Hepatocyte (in vitro differentiated cells): ENCODE measurements around the gene FAM20B. TPM values are rescaled to one million over a fixed set of nuclear protein-coding genes. Genes with fewer than 3 reads are reported as not detected.

Source experiments
- DNase-seq: peaks from one replicate; pipeline ENCODE4 v3.0.0-alpha.2; 2016; ENCODE audit warnings: low spot score
- H2AFZ ChIP-seq: fragments of 200-600 bp; sonication (generic); 2 replicates; pipeline ENCODE4 v1.6.0; 2016; ENCODE audit warnings: antibody characterized with exemption, mild to moderate bottlenecking
- H3K27ac ChIP-seq: fragments of 200-600 bp; sonication (generic); 2 replicates; pipeline ENCODE4 v1.5.1; 2016; ENCODE audit warnings: mild to moderate bottlenecking
- H3K27me3 ChIP-seq: fragments of 200-600 bp; sonication (generic); 2 replicates; pipeline ENCODE4 v1.6.1; 2016
- H3K36me3 ChIP-seq: fragments of 200-600 bp; sonication (generic); replicated peaks from 2 replicates; pipeline ENCODE4 v1.5.1; 2016; ENCODE audit warnings: low read depth; ENCODE audit not compliant: insufficient read depth
- H3K4me1 ChIP-seq: fragments of 200-600 bp; sonication (generic); 2 replicates; pipeline ENCODE4 v1.5.1; 2016; ENCODE audit warnings: mild to moderate bottlenecking, moderate library complexity; ENCODE audit not compliant: insufficient read depth
- H3K4me2 ChIP-seq: fragments of 200-600 bp; sonication (generic); 2 replicates; pipeline ENCODE4 v1.6.0; 2016
- H3K4me3 ChIP-seq: fragments of 200-600 bp; sonication (generic); 2 replicates; pipeline ENCODE4 v1.5.1; 2016; ENCODE audit warnings: mild to moderate bottlenecking
- H3K79me2 ChIP-seq: fragments of 200-600 bp; sonication (generic); 2 replicates; pipeline ENCODE4 v1.6.0; 2017; ENCODE audit warnings: mild to moderate bottlenecking
- H3K9me2 ChIP-seq: fragments of 200-600 bp; sonication (generic); replicated peaks from 2 replicates; pipeline ENCODE4 v1.6.0; 2017; ENCODE audit warnings: mild to moderate bottlenecking; ENCODE audit not compliant: insufficient read depth
- H3K9me3 ChIP-seq: fragments of 200-600 bp; sonication (generic); 2 replicates; pipeline ENCODE4 v1.5.1; 2016; ENCODE audit warnings: low read depth, mild to moderate bottlenecking
- H4K20me1 ChIP-seq: fragments of 200-600 bp; sonication (generic); 2 replicates; pipeline ENCODE4 v1.6.0; 2016; ENCODE audit warnings: mild to moderate bottlenecking; ENCODE audit not compliant: insufficient read depth, poor library complexity, severe bottlenecking
- CTCF ChIP-seq: fragments of 200-600 bp; sonication (generic); IDR thresholded peaks from 2 replicates; pipeline ENCODE4 v1.5.1; 2016; ENCODE audit warnings: antibody characterized with exemption, mild to moderate bottlenecking; ENCODE audit not compliant: poor library complexity
- EZH2 ChIP-seq: fragments of 200-600 bp; sonication (generic); IDR thresholded peaks from 2 replicates; pipeline ENCODE4 v1.6.1; 2016; ENCODE audit warnings: antibody characterized with exemption, mild to moderate bottlenecking, borderline replicate concordance
- EZH2phosphoT487 ChIP-seq: fragments of 200-600 bp; sonication (generic); IDR thresholded peaks from one replicate; pipeline ENCODE4 v1.6.1; 2018; ENCODE audit warnings: antibody characterized with exemption, mild to moderate bottlenecking, low read depth, moderate library complexity; ENCODE audit not compliant: unreplicated experiment, severe bottlenecking
- WGBS: methylation state at CpG from one replicate; pipeline ENCODE4 v1.1.6; 2016; ENCODE audit warnings: low lambda C conversion rate; ENCODE audit errors: missing lambda C conversion rate; 5-methylcytosine and 5-hydroxymethylcytosine counted together
- polyA plus RNA-seq: library from polyadenylated mRNA; unstranded; fragments of >200 nt; fragmentation: Nextera tagmentation; extraction: Ambion mirVana; gene quantifications from 2 replicates; pipeline ENCODE4 v1.2.1, GENCODE V29; 2016
- total RNA-seq: library from RNA; depleted of rRNA; stranded (reverse); fragments of >200 nt; gene quantifications from 2 replicates; pipeline ENCODE4 v1.2.3, GENCODE V29; 2014

FAM20B gene
- total and polyA plus RNA-seq, 2 experiments from 2014 or later: 9.2 to 37.6 TPM

- 91% methylated on average over 2 of the region's 2 CpGs for WGBS
- H3K36me3 ChIP-seq: no peaks in the 10 kb centered on the region
- H3K4me2 ChIP-seq: no peak overlapping the region
- TF ChIP-seq EZH2 (no peak), EZH2phosphoT487 (no peak), CTCF (no peak)
- no peak for DNase-seq
- H4K20me1 ChIP-seq: no peaks in the 10 kb centered on the region
- no peaks in the 10 kb centered on the region for H3K79me2 ChIP-seq
- H3K9me3 ChIP-seq: no peaks in the 10 kb centered on the region
- no peaks in the 10 kb centered on the region for H3K27me3 ChIP-seq
- no peak overlapping the region for H3K27ac ChIP-seq
- H3K4me3 ChIP-seq: no peak overlapping the region
- H2AFZ ChIP-seq: no peak overlapping the region
- no peaks in the 10 kb centered on the region for H3K9me2 ChIP-seq
- no peaks in the 10 kb centered on the region for H3K4me1 ChIP-seq
Measured at GRCh38 chr1:179052776-179053175, 27.1 kb downstream of the FAM20B start.

- TF ChIP-seq EZH2phosphoT487: no peak
- no peak for TF ChIP-seq CTCF
- no peak for TF ChIP-seq EZH2
- 90% methylated on average over 2 of the region's 2 CpGs for WGBS
- Histone ChIP-seq H4K20me1 (no peaks in the 10 kb centered on the region), H3K36me3 (no peaks in the 10 kb centered on the region), H3K4me1 (no peaks in the 10 kb centered on the region), H3K79me2 (no peaks in the 10 kb centered on the region), H3K4me3 (no peak overlapping the region), H3K9me3 (no peaks in the 10 kb centered on the region), H3K9me2 (no peaks in the 10 kb centered on the region), H3K4me2 (no peak overlapping the region), H2AFZ (no peak overlapping the region), H3K27me3 (no peaks in the 10 kb centered on the region), H3K27ac (no peak overlapping the region)
- no peak for DNase-seq
Measured at GRCh38 chr1:179053486-179053885, 27.8 kb downstream of the FAM20B start.

- Histone ChIP-seq H2AFZ (no peak overlapping the region), H3K79me2 (no peaks in the 10 kb centered on the region), H3K4me3 (no peak overlapping the region), H3K4me1 (no peaks in the 10 kb centered on the region), H3K9me2 (no peaks in the 10 kb centered on the region), H4K20me1 (no peaks in the 10 kb centered on the region), H3K9me3 (no peaks in the 10 kb centered on the region), H3K4me2 (no peak overlapping the region), H3K27me3 (no peaks in the 10 kb centered on the region), H3K27ac (no peak overlapping the region), H3K36me3 (no peaks in the 10 kb centered on the region)
- no peak for DNase-seq
- TF ChIP-seq EZH2: no peak
- TF ChIP-seq CTCF: no peak
- no peak for TF ChIP-seq EZH2phosphoT487
- 100% methylated on average over 2 of the region's 2 CpGs for WGBS
Measured at GRCh38 chr1:179055937-179056336, 30.2 kb downstream of the FAM20B start.
